Fibroblast of lung (primary cell): Measurements from ENCODE around the gene ZNF408.

Experiments used
- EZH2 ChIP-seq: IDR thresholded peaks from 2 replicates; pipeline ENCODE4 v1.5.1; 2012; ENCODE audit warnings: low read length, control low read depth, mild to moderate bottlenecking; ENCODE audit errors: missing control alignments
- TF ChIP-seq, protein P1 (sequence below), 2 donors: IDR thresholded peaks in 1 of 2; conservative IDR thresholded peaks in 1 of 2; 1 replicate in 1 of 2; 2 replicates in 1 of 2; pipeline ENCODE4 v1.5.1; 2011 to 2012; ENCODE audit warnings: low read length in 2 of 2, control low read depth in 1 of 2, inconsistent platforms in 1 of 2, low read depth in 1 of 2, mild to moderate bottlenecking in 1 of 2

DNA sequence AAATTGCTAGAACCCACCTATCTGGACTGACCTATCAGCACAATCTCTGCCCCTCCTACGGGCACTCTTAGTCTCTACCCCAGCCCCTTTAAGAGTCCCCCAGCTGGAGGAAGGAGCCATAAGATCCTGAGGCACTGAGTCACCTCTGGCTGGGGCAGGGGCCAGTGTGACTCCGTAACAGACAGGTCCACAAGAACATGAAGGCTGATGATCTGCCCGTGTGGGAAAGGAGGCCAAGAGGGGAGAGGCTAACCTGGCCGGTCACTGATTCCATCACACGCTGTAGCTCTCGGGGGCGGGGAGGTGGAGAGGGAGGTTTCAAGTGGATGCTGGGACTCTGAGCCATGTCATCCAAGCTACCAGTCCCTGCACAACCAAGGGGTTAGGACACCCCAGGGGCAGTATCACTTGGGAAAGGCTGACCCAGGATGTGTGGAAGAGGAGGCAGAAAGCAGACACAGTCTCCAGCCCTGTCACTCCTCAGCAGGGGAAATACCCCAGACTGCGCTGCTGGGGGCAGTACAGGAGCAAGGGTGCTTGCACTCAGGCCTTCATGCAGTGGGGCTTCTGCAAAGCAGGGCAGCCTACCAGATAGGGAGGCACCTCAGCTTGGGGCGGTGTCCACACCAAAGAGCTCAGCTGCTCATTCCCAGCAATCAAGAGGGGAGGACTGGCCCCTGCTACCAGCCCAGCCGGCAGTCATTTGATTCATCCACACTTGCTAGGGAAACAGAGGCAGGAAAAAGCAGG is 22.7 kb upstream of the ZNF408 start:
- no peak for TF ChIP-seq EZH2
- TF ChIP-seq, protein P1, sequence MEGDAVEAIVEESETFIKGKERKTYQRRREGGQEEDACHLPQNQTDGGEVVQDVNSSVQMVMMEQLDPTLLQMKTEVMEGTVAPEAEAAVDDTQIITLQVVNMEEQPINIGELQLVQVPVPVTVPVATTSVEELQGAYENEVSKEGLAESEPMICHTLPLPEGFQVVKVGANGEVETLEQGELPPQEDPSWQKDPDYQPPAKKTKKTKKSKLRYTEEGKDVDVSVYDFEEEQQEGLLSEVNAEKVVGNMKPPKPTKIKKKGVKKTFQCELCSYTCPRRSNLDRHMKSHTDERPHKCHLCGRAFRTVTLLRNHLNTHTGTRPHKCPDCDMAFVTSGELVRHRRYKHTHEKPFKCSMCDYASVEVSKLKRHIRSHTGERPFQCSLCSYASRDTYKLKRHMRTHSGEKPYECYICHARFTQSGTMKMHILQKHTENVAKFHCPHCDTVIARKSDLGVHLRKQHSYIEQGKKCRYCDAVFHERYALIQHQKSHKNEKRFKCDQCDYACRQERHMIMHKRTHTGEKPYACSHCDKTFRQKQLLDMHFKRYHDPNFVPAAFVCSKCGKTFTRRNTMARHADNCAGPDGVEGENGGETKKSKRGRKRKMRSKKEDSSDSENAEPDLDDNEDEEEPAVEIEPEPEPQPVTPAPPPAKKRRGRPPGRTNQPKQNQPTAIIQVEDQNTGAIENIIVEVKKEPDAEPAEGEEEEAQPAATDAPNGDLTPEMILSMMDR (conservative IDR thresholded peaks at IDR 0.05 in 1 of 2, IDR thresholded peaks at IDR 0.05 in 1 of 2; ENCODE audit: low read depth in 1 of 2, low read length in 2 of 2) = no peak
